Measurements from ENCODE around the gene UPK1B.
"Not testable (repeated sequence)": the region's sequence is repeated elsewhere in the genome, so short reads cannot be mapped to it uniquely, and the experiment has no call there.

Gene UPK1B

GRCh38 chr3:119239206-119239820 is 65.9 kb downstream of the UPK1B start:
- peaks cover 42% of the 10 kb centered on the region for H3K4me1 Mint-ChIP-seq (ENCODE audit: low read depth)
- H3K27ac Mint-ChIP-seq: peak overlapping the region; percentile 91
- no peak for DNase-seq (ENCODE audit: low spot score)

GRCh38 chr3:119240101-119240590 is 66.7 kb downstream of the UPK1B start:
- Mint-ChIP-seq H3K27ac (peak overlapping the region; percentile 91), H3K4me3 (peak overlapping the region; percentile 91), H3K36me3 (ENCODE audit: low read depth) (peaks cover 17% of the 10 kb centered on the region), H3K9me3 (no peaks in the 10 kb centered on the region), H3K4me1 (ENCODE audit: low read depth) (peaks cover 35% of the 10 kb centered on the region), H3K27me3 (ENCODE audit: low read depth) (no peaks in the 10 kb centered on the region)
- DNase-seq (ENCODE audit: low spot score): no peak

More at GRCh38 chr3:119239206-119239820, 65.9 kb downstream of the UPK1B start:
- Mint-ChIP-seq H3K9me3 (no peaks in the 10 kb centered on the region), H3K36me3 (ENCODE audit: low read depth) (peaks cover 24% of the 10 kb centered on the region), H3K27me3 (ENCODE audit: low read depth) (no peaks in the 10 kb centered on the region), H3K4me3 (peak overlapping the region; percentile 91)

- no peaks in the 10 kb centered on the region for H3K27me3 Mint-ChIP-seq (ENCODE audit: low read depth)
- peaks cover 29% of the 10 kb centered on the region for H3K4me1 Mint-ChIP-seq (ENCODE audit: low read depth)
- H3K36me3 Mint-ChIP-seq (ENCODE audit: low read depth): peaks cover 11% of the 10 kb centered on the region
- peak within 1 kb of the TSS; percentile 91 for H3K4me3 Mint-ChIP-seq
- peak; percentile 83 for DNase-seq (ENCODE audit: low spot score)
- H3K27ac Mint-ChIP-seq: peak within 1 kb of the TSS; percentile 91
- H3K9me3 Mint-ChIP-seq: no peaks in the 10 kb centered on the region
Measured at GRCh38 chr3:119240591-119241434, 67.4 kb downstream of the UPK1B start, which contains the start of gene B4GALT4. B4GALT4 (minus strand) TSS chr3:119240878; CDS start chr3:119230099, 10,779 bp downstream.

GRCh38 chr3:119242387-119243057 is 69.1 kb downstream of the UPK1B start:
- H3K27ac Mint-ChIP-seq; H3K36me3 Mint-ChIP-seq (ENCODE audit: low read depth); H3K9me3 Mint-ChIP-seq; H3K4me3 Mint-ChIP-seq; H3K27me3 Mint-ChIP-seq (ENCODE audit: low read depth); DNase-seq (ENCODE audit: low spot score): not testable (repeated sequence)
- peaks cover 16% of the 10 kb centered on the region for H3K4me1 Mint-ChIP-seq (ENCODE audit: low read depth)

GRCh38 chr3:119243058-119243529 is 69.7 kb downstream of the UPK1B start:
- not testable (repeated sequence) for H3K27me3 Mint-ChIP-seq (ENCODE audit: low read depth); H3K27ac Mint-ChIP-seq; DNase-seq (ENCODE audit: low spot score); H3K9me3 Mint-ChIP-seq; H3K36me3 Mint-ChIP-seq (ENCODE audit: low read depth); H3K4me3 Mint-ChIP-seq
- peaks cover 16% of the 10 kb centered on the region for H3K4me1 Mint-ChIP-seq (ENCODE audit: low read depth)

GRCh38 chr3:119243712-119244111 is 70.3 kb downstream of the UPK1B start:
- Mint-ChIP-seq H3K27ac (no peak overlapping the region), H3K27me3 (ENCODE audit: low read depth) (peaks cover 2% of the 10 kb centered on the region), H3K4me1 (ENCODE audit: low read depth) (peaks cover 16% of the 10 kb centered on the region), H3K36me3 (ENCODE audit: low read depth) (no peaks in the 10 kb centered on the region), H3K4me3 (no peak overlapping the region), H3K9me3 (peaks cover 8% of the 10 kb centered on the region)
- DNase-seq (ENCODE audit: low spot score): no peak

GRCh38 chr3:119245778-119246177 is 72.4 kb downstream of the UPK1B start:
- H3K27me3 Mint-ChIP-seq (ENCODE audit: low read depth): peaks cover 10% of the 10 kb centered on the region
- H3K4me3 Mint-ChIP-seq: no peak overlapping the region
- peaks cover 7% of the 10 kb centered on the region for H3K4me1 Mint-ChIP-seq (ENCODE audit: low read depth)
- peaks cover 18% of the 10 kb centered on the region for H3K9me3 Mint-ChIP-seq
- no peaks in the 10 kb centered on the region for H3K36me3 Mint-ChIP-seq (ENCODE audit: low read depth)
- H3K27ac Mint-ChIP-seq: no peak overlapping the region
- no peak for DNase-seq (ENCODE audit: low spot score)

Data from T-helper 2 cell treated with Interferon-gamma antibody and Interleukin-4, amounts not matched to agents 5 μg/mL and 100 μg/mL, for 36 hours (primary cell).